ENCODE measurements around the gene WDSUB1. TPM values are rescaled to one million over a fixed set of nuclear protein-coding genes. Genes with fewer than 3 reads are reported as not detected.

WDSUB1 gene
- total RNA-seq, 1 donor from 2014 or later: 7.1 TPM

DNA sequence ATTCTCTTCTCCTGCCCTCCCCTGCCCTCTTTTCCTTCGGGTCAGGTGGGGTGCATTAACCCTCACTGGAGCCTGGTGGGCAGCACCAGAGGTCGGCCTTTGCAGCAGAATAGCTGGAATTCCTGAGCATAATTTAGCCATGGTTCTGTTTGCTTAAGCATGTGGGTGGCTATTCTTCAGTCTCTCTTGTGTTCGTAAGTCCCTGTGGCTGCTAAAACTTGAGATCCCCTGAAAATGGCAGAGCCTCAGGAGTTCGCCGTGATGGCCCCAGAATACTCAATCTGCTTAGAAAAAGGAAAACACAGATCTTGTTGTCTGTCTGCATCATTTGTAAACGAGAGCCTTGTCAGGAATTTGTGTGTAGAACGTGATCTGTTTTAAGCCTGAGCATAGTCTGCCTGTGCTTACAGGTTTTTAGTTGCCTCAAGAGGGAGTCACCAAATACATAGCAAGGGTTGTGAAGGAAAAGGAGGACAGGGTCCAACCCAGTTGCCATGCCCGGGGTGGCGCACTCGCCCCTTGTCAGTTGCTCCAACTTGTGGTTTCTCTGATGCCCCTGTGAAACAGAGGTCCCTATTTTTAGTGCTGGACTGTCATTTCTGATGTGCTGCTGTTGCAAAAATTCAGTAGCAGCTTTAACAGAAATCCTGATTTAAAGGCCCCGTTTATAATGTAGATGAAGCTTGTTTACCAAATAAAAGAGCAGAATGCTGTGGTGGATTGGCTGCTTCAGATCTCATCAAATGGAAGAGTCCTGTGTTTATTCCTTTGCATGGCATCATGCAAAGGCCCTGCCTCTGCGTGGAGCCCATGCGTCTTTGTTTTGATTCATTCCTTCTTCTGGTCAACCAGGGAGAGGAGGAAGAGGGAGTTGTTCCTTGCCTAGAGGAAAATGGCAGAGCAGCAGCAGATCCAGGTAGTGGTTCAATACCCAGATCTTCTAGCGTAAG, 74.8 kb downstream of the WDSUB1 start:
- Mint-ChIP-seq H3K27me3 (ENCODE audit: low read depth) (no peaks in the 10 kb centered on the region), H3K4me1 (ENCODE audit: low read depth) (peaks cover 9% of the 10 kb centered on the region), H3K4me3 (ENCODE audit: low read depth) (no peak overlapping the region), H3K27ac (no peak overlapping the region), H3K9me3 (no peaks in the 10 kb centered on the region), H3K36me3 (ENCODE audit: low read depth) (no peaks in the 10 kb centered on the region)
- no peak for DNase-seq (ENCODE audit: low spot score)
- intact Hi-C loops (cut with micrococcal nuclease): no loop called here

DNA sequence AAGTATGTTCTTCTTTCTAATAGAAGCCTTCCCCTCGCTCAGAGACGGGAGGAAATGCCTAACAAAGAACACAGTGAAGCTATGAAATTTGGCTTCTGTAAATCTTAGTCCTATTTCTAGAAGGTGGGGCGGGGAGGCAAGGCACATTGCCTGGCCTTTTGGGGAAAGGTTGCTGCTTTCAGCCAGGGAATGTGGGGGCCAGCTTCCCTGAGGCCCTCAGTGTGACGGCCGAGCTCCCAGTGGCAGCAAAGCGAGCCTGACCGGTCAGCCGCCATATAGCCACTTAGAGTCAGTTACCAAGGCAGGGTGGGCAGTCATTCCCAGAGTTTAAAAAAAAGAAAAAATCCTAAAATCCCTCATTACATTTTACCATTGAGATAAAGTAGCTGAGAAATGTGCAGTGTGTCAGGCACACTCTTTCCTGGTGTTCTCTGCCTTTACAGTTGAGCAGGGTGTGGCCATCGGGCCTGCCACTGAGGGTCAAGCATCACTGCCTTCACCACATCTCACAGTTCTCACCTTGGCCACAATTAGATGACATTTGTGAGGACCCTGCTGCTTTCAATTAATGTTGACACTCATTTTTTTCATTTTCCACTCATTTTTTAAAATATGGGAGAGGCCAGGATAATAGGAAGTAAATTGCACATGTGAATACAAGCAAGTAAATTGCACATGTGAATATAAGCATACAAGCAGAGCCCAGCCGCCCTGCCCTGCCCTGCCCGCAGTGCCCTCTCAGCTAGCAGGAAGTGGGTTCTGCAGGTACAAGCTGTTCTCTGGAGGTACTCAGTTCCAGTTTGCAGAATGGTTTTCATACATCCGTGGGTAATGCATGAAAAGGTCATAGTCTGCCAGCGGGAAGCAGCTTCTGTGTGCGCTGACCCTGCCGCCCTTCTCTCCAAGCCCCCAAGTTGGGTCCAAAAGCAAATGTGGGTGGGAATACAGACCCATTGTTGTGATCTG, 76.9 kb downstream of the WDSUB1 start:
- H3K27me3 Mint-ChIP-seq (ENCODE audit: low read depth): no peaks in the 10 kb centered on the region
- no peak for DNase-seq (ENCODE audit: low spot score)
- no peak overlapping the region for H3K27ac Mint-ChIP-seq
- intact Hi-C loops (cut with micrococcal nuclease): no loop called here
- peaks cover 9% of the 10 kb centered on the region for H3K4me1 Mint-ChIP-seq (ENCODE audit: low read depth)
- no peaks in the 10 kb centered on the region for H3K9me3 Mint-ChIP-seq
- H3K36me3 Mint-ChIP-seq (ENCODE audit: low read depth): no peaks in the 10 kb centered on the region
- no peak overlapping the region for H3K4me3 Mint-ChIP-seq (ENCODE audit: low read depth)

DNA sequence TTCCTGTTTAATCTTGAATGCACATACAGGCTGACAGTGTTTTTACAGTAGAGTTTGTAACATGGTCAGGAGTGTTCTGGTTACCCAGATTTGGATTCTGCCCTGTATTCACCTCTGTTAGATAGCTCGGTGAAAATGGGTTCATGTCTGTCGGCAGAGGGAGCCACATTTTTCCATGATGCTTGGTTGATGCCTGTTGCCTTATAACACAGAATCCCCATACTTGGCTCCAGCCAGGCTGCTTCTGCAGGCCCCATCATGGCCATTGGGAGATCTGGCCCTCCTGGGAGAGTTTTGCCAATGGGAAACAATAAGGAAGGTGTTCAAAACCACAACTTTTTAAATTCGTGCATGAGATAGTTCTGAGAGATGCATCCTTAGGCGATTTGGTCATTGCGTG, 78.1 kb downstream of the WDSUB1 start:
- Mint-ChIP-seq H3K4me1 (ENCODE audit: low read depth) (peaks cover 9% of the 10 kb centered on the region), H3K36me3 (ENCODE audit: low read depth) (no peaks in the 10 kb centered on the region), H3K9me3 (no peaks in the 10 kb centered on the region), H3K27me3 (ENCODE audit: low read depth) (no peaks in the 10 kb centered on the region), H3K27ac (no peak overlapping the region), H3K4me3 (ENCODE audit: low read depth) (no peak overlapping the region)
- intact Hi-C loops (cut with micrococcal nuclease): no loop called here
- DNase-seq (ENCODE audit: low spot score): no peak

DNA sequence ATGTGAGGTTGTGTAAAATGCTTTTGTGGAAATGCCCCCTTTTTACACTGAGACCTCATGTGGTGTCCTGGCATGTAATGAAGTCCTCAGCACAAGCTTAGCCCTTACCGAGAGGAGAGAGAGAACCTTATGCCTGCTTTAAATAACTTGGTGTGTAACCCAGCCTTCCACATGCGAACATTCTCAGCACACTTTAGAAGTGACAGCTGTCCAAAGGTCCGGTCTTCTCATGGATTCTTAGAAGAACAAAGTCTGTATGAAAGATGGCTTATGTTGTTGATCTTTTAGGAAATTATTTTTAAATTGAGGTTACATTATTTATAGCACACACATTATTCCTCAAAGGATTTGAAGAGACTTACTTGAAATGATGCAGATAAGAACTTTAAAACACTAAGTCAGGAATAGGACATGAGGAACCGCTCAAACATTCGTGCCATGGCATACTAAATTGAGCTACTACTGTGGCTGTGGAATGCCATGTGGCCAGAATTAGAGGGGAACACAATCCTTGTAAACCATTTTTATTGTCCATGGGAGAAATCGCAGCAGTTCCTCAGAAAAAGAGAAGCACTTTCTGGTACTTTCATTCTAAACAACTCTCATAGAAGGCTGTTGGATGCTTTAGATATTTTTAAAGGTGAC, 79.6 kb downstream of the WDSUB1 start:
- intact Hi-C loops (cut with micrococcal nuclease): no loop called here
- H3K4me3 Mint-ChIP-seq (ENCODE audit: low read depth): no peak overlapping the region
- no peak for DNase-seq (ENCODE audit: low spot score)
- H3K36me3 Mint-ChIP-seq (ENCODE audit: low read depth): no peaks in the 10 kb centered on the region
- no peak overlapping the region for H3K27ac Mint-ChIP-seq
- H3K4me1 Mint-ChIP-seq (ENCODE audit: low read depth): peaks cover 9% of the 10 kb centered on the region
- no peaks in the 10 kb centered on the region for H3K27me3 Mint-ChIP-seq (ENCODE audit: low read depth)
- H3K9me3 Mint-ChIP-seq: no peaks in the 10 kb centered on the region

DNA sequence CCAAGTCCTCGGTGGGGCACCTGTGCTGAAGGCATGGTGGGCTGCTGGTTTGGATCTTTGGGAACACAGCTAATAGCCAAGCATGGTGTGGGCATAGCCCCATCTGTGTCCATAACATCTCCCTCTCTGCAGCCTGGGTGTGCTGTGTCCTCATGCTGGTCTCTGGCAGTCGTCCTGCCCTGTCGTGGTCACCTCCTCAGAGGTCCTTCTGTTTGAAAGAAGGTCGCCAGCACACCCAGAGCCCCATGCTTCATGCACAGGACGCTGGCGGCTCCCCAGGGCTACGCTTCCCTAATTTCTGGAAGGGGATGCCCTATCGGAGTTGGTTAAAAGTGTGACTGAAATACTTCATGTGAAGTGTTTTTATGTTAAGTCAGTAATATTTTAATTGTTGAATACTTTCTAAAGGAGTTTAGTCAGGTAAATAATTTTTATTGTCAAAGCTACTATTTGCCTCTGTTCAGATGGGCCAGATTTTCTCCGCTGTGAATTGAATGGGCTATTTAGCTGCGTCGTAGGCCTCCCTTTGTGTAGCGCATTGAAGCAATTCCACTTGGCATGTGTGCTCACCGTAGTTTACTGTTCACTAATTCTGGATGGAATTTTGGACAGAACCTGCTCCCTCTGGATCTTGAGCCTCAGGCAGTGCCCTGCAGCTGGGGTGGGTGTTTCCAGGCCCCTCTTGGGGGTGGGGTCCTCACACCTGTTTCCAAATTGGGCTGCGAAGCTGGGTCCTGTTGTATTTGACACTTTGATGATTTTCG, 81.9 kb downstream of the WDSUB1 start:
- intact Hi-C loops (cut with micrococcal nuclease): no loop called here
- no peaks in the 10 kb centered on the region for H3K27me3 Mint-ChIP-seq (ENCODE audit: low read depth)

DNA sequence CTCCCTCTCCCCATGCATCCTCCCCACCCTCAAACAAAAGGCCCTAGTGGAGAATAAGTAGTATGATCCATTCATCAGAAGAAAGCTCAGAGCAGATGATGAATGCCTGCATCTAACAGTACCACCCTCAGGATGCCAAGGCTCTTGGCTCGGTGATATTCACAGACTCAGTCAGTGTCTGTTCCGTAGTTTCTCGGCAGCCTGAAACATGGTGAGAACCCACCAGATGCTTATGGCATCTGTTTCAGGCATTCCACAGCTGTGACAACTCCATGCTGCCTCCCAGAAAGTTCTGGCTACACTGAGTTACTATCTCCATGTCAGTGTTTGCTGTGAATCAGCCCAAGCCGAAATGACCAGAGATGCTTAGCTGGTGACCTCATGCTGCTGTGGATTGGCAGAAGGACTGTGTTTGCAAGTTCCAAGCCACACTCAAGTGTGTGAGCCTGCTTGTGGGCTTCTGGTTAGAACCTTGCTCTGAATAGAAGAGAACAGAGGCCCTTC, 83.9 kb downstream of the WDSUB1 start:
- Mint-ChIP-seq H3K4me3 (ENCODE audit: low read depth) (no peak overlapping the region), H3K27me3 (ENCODE audit: low read depth) (no peaks in the 10 kb centered on the region), H3K27ac (no peak overlapping the region), H3K36me3 (ENCODE audit: low read depth) (no peaks in the 10 kb centered on the region), H3K4me1 (ENCODE audit: low read depth) (peaks cover 6% of the 10 kb centered on the region), H3K9me3 (no peaks in the 10 kb centered on the region)
- DNase-seq (ENCODE audit: low spot score): no peak
- intact Hi-C loops (cut with micrococcal nuclease): no loop called here

More for the DNA sequence above, 81.9 kb downstream of the WDSUB1 start:
- Mint-ChIP-seq H3K36me3 (ENCODE audit: low read depth) (no peaks in the 10 kb centered on the region), H3K4me1 (ENCODE audit: low read depth) (peaks cover 6% of the 10 kb centered on the region), H3K4me3 (ENCODE audit: low read depth) (no peak overlapping the region), H3K27ac (no peak overlapping the region), H3K9me3 (no peaks in the 10 kb centered on the region)
- no peak for DNase-seq (ENCODE audit: low spot score)

DNA sequence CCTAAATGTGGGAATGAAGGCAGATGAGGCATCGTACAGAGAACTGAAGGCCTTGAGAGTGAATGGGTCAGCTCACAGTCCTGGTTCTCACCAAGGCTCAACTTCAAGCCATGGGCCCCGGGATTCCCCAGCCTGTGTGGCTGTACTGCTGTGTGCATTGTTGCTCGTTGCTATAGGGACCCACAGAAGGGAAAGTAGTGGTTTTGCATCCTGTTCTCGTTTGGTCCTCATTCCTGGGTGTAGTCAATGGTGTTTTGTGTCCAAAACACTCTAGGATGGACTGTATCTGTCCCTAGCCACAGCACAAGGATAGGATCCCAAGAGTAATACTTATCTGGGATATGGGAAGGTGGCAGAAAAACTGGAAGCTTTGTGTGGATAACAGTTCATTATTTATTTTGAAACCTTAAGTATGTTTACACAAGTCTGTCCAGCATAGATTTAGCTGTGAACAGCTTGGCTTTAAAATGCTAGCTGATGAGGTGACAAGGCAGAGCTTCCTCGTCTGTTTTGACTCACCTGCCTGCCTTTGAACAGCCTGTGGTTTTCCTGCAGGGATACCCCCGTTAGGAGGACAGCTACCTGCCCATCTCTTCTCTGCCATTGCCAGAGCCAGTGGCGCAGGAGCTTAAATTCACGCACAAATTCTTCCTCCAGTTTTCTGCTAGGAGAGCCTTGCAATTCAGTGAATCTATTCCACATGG, 85.0 kb downstream of the WDSUB1 start:
- no peak for DNase-seq (ENCODE audit: low spot score)
- peaks cover 6% of the 10 kb centered on the region for H3K4me1 Mint-ChIP-seq (ENCODE audit: low read depth)
- no peak overlapping the region for H3K4me3 Mint-ChIP-seq (ENCODE audit: low read depth)
- intact Hi-C loops (cut with micrococcal nuclease): no loop called here
- no peaks in the 10 kb centered on the region for H3K36me3 Mint-ChIP-seq (ENCODE audit: low read depth)
- no peaks in the 10 kb centered on the region for H3K9me3 Mint-ChIP-seq
- H3K27ac Mint-ChIP-seq: no peak overlapping the region
- no peaks in the 10 kb centered on the region for H3K27me3 Mint-ChIP-seq (ENCODE audit: low read depth)

DNA sequence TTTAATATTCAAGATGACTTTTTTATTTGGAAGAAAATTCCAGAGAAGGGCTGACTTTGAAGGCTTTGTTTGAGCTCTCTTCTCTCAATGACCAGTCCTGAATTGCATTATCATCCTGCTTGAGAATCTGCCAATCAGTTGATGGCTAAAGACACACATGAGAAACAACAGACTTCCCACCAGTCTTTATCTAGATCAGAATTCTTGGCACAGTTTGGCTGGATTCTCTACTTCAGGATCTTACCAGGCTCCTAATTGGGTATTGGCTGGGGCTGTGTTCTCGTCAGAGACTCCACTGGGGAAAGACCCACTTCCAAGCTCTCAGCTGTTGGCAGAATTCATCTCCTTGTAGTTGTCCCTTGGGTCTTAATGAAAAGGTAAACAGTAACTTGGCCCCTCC, 86.0 kb downstream of the WDSUB1 start:
- Mint-ChIP-seq H3K27ac (no peak overlapping the region), H3K9me3 (no peaks in the 10 kb centered on the region), H3K27me3 (ENCODE audit: low read depth) (no peaks in the 10 kb centered on the region), H3K4me1 (ENCODE audit: low read depth) (peaks cover 6% of the 10 kb centered on the region), H3K4me3 (ENCODE audit: low read depth) (no peak overlapping the region), H3K36me3 (ENCODE audit: low read depth) (no peaks in the 10 kb centered on the region)
- no peak for DNase-seq (ENCODE audit: low spot score)
- intact Hi-C loops (cut with micrococcal nuclease): no loop called here

DNA sequence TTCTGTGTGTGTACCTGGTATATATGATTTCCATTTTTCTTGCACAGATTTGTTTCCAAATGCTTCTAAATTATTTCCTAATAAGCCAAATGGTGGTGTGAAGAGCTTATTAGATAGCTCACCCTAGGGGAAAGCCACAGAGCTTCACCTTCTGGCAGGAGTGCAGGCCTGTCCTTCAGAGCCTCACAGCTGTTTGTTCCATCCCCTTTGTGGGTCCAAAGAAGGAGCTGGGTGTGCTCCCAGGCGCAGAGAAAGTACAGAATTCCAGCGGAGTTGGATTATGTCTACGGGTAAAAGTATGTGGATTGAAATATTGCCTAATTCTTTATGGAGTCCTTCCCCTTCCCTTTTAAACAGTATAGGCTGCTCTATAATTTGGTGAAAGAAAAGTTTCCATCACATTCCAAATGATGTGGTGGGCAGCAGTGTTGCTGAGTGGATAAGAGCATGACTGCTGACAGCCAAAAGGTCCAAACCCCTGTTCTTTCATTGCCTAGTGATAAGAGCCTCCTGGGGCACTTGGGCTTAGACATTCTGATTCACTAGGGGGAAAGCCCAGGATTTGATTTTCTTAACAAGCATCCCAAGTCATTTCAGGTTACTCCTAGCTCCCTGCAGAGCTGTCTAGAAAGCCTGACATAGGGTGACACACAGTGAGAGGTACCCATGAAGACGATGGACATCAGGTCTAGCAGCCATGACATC, 86.6 kb downstream of the WDSUB1 start:
- intact Hi-C loops (cut with micrococcal nuclease): no loop called here
- H3K27me3 Mint-ChIP-seq (ENCODE audit: low read depth): no peaks in the 10 kb centered on the region
- no peak for DNase-seq (ENCODE audit: low spot score)
- H3K9me3 Mint-ChIP-seq: no peaks in the 10 kb centered on the region
- H3K27ac Mint-ChIP-seq: no peak overlapping the region
- H3K36me3 Mint-ChIP-seq (ENCODE audit: low read depth): no peaks in the 10 kb centered on the region
- H3K4me1 Mint-ChIP-seq (ENCODE audit: low read depth): peaks cover 6% of the 10 kb centered on the region
- no peak overlapping the region for H3K4me3 Mint-ChIP-seq (ENCODE audit: low read depth)

DNA sequence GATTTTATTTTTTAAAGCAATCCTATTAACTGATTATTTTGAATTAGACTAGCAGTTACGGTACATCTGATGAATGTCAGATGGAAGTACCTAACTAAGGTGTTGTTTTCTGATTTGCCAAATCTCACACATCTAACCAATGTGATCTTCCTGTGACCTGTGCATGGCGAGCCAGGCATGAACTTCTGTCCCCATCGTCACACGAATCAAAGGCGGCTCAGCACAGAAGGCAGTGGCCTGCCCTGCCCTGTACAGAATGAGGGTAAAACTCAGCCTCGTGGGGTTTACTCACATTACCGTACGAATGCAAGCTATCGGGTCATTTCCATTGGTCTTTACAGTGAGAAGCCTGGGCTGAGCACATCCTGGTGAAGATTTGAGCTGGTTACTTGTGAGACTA, 87.3 kb downstream of the WDSUB1 start:
- intact Hi-C loops (cut with micrococcal nuclease): no loop called here
- H3K27ac Mint-ChIP-seq: no peak overlapping the region
- no peak for DNase-seq (ENCODE audit: low spot score)
- H3K27me3 Mint-ChIP-seq (ENCODE audit: low read depth): no peaks in the 10 kb centered on the region
- no peak overlapping the region for H3K4me3 Mint-ChIP-seq (ENCODE audit: low read depth)
- no peaks in the 10 kb centered on the region for H3K9me3 Mint-ChIP-seq
- H3K36me3 Mint-ChIP-seq (ENCODE audit: low read depth): no peaks in the 10 kb centered on the region
- H3K4me1 Mint-ChIP-seq (ENCODE audit: low read depth): peaks cover 6% of the 10 kb centered on the region

DNA sequence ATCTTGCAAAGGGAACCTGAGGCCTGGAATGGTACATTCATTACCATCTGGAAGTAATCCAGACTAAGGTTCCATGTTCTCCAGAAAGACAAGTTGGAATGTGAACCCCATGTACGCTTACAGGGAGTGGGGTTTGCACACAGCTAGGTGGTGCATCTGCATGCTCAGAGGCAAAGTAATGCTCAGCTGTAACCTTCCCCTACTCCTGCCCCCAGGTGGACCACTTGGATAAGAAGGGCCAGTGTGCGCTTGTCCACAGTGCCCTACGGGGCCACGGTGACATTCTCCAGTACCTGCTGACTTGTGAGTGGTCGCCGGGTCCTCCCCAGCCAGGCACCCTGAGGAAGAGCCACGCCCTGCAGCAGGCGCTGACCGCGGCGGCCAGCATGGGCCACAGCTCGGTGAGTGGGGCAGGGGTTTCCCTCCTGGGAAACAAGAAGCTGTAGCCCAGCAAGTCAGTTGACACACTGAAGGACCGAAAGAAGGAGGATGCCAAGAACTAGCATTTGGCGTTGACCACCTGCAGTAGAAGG, 90.0 kb downstream of the WDSUB1 start:
- peaks cover 4% of the 10 kb centered on the region for H3K4me1 Mint-ChIP-seq (ENCODE audit: low read depth)
- no peak overlapping the region for H3K27ac Mint-ChIP-seq
- no peaks in the 10 kb centered on the region for H3K36me3 Mint-ChIP-seq (ENCODE audit: low read depth)
- H3K27me3 Mint-ChIP-seq (ENCODE audit: low read depth): no peaks in the 10 kb centered on the region
- H3K9me3 Mint-ChIP-seq: no peaks in the 10 kb centered on the region
- no peak for DNase-seq (ENCODE audit: low spot score)
- no peak overlapping the region for H3K4me3 Mint-ChIP-seq (ENCODE audit: low read depth)
- intact Hi-C loops (cut with micrococcal nuclease): no loop called here

Measured in activated T-helper 2 cell treated with anti-CD3 and anti-CD28 coated beads, Interferon-gamma antibody, Interleukin-2, Interleukin-4, amounts not matched to agents 10 μg/mL and 5 μg/mL and 100 μg/mL, durations not matched to agents 14 hours and 24 hours and 36 hours (primary cell).